ENCODE data around the gene TXLNB.

TXLNB gene

DNA sequence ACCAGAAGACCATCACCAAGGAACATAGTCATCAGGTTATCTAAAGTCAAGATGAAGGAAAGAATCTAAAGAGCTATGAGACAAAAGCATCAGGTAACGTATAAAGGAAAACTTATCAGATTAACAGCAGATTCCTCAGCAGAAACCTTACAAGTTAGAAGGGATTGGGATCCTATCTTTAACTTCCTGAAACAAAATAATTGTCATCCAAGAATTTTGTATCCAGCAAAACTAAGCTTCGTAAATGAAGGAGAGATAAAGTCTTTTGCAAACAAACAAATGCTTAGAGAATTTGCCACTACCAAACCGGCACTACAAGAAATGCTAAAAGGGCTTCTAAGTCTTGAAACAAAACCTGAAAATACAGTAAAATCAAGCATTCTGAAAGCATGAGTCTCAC lies 86.0 kb downstream of the TXLNB start:
- no peak overlapping the region for H3K27ac Mint-ChIP-seq
- H3K4me3 Mint-ChIP-seq: no peak overlapping the region
- H3K36me3 Mint-ChIP-seq (ENCODE audit: low read depth): peaks cover 19% of the 10 kb centered on the region
- H3K27me3 Mint-ChIP-seq (ENCODE audit: low read depth): no peaks in the 10 kb centered on the region
- peaks cover 61% of the 10 kb centered on the region for H3K9me3 Mint-ChIP-seq
- no peaks in the 10 kb centered on the region for H3K4me1 Mint-ChIP-seq (ENCODE audit: low read depth)

DNA sequence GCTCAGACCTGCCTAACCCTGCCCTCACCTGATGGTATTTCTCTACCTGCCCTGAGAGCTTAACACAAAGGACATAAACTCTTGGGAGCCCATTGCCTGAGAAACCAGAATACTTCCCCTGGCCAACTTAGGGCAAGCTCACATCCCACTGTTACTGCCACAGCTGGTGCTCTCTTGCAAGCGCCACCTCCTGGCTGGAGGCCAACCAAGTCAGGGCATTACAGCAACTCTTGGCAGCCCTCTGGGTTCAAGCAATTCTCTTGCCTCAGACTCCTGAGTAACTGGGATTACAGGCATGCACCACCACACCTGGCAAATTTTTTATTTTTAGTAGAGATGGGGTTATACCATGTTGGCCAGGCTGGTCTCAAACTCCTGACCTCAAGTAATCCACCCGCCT lies 86.8 kb downstream of the TXLNB start:
- no peaks in the 10 kb centered on the region for H3K4me1 Mint-ChIP-seq (ENCODE audit: low read depth)
- H3K4me3 Mint-ChIP-seq: no peak overlapping the region
- H3K9me3 Mint-ChIP-seq: peaks cover 54% of the 10 kb centered on the region
- peaks cover 17% of the 10 kb centered on the region for H3K36me3 Mint-ChIP-seq (ENCODE audit: low read depth)
- no peaks in the 10 kb centered on the region for H3K27me3 Mint-ChIP-seq (ENCODE audit: low read depth)
- H3K27ac Mint-ChIP-seq: no peak overlapping the region

DNA sequence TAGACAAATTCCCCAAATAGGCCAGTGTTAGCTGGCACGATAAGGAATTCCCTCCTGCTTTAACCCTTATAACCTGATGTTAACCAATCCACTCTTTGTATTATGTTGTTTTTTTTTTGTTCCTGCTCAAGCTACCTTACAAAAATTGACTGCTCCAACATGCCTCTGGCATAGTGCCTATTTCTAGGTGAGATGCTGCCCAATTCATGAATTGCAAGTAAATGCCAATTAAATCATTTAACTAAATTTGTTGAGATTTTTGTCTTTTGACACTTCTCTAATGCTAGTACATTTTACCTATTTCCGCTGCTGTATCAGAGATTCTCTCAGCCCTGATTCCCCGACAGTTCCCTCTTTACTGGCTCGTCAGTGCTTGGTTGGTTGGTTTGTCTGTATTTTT lies 90.4 kb downstream of the TXLNB start:
- no peak overlapping the region for H3K27ac Mint-ChIP-seq

DNA sequence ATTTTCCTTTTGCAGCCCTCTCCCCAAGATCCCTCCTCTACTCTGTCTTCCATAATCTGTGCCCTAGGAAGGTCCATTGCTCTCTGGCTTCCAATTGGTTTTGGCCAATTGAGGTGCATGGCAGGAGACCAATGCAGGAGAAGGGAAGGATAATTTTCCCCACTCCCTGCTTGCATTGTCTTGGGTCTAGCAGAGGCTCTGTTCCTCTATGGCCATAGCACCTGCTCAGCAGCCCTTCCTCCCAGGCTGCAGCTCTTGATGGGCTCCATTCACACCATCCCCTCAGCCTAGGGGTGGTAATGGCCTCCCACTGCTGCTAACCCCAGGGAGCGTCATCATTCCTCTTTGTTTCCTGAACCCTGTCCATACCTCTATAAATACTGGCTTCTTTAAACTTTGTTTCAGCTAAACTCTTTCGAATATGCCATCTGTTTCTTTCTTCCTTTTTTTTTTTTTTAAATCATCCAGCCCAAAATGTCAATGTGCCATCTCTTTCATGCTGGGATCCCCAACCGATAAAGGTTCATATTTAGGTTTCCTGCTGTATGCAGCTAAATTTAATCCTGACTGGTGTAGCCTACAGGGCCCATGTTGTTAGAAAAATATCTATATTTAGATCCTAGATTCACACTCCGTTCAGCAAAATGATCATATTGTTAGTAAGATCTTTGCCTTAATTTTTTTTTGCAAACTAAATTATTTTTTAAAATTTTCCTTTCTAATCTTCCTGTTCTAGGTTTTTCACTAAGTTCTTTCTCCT lies 93.1 kb downstream of the TXLNB start:
- Mint-ChIP-seq H3K4me3 (no peak overlapping the region), H3K4me1 (ENCODE audit: low read depth) (no peaks in the 10 kb centered on the region), H3K27ac (no peak overlapping the region), H3K36me3 (ENCODE audit: low read depth) (no peaks in the 10 kb centered on the region), H3K27me3 (ENCODE audit: low read depth) (no peaks in the 10 kb centered on the region), H3K9me3 (peaks cover 12% of the 10 kb centered on the region)

More for the DNA sequence above, 90.4 kb downstream of the TXLNB start:
- Mint-ChIP-seq H3K4me3 (no peak overlapping the region), H3K36me3 (ENCODE audit: low read depth) (peaks cover 4% of the 10 kb centered on the region), H3K4me1 (ENCODE audit: low read depth) (no peaks in the 10 kb centered on the region), H3K9me3 (peaks cover 21% of the 10 kb centered on the region), H3K27me3 (ENCODE audit: low read depth) (no peaks in the 10 kb centered on the region)

DNA sequence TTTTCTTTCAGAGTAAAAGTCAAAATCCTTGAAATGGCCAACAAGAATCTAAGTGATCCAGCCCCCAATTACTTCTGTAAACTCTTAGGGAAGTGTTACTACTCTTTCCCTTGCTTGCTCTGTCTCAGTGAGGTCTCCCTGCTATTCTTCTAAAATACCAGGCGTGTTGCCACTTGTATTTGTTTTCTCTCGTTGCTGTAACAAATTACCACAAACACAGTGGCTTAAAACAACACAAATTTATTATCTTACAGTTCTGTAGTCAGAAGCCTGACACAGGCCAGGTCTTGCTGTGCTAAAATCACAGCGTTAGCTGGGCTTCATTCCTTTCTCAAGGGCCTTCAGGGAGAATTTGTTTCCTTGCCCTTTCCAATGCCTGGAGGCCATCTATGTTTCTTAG lies 97.1 kb downstream of the TXLNB start:
- no peaks in the 10 kb centered on the region for H3K4me1 Mint-ChIP-seq (ENCODE audit: low read depth)
- no peak overlapping the region for H3K4me3 Mint-ChIP-seq

More for the DNA sequence above, 97.1 kb downstream of the TXLNB start:
- H3K27me3 Mint-ChIP-seq (ENCODE audit: low read depth): no peaks in the 10 kb centered on the region
- no peak overlapping the region for H3K27ac Mint-ChIP-seq
- H3K36me3 Mint-ChIP-seq (ENCODE audit: low read depth): no peaks in the 10 kb centered on the region
- peaks cover 5% of the 10 kb centered on the region for H3K9me3 Mint-ChIP-seq
